Right lobe of liver (tissue), 6 donors: ENCODE data around the gene MYO1A. TPM values are rescaled to one million over a fixed set of nuclear protein-coding genes. Genes with fewer than 3 reads are reported as not detected.

ENCODE experiments used
- ATAC-seq, 4 donors: fragments of 200-7000 bp; cut with Tn5 transposase; one replicate each; pipeline ENCODE4 v1.9.1; 2020; ENCODE audit warnings: mild to moderate bottlenecking in 4 of 4, moderate library complexity in 4 of 4
- DNase-seq, 3 donors: peaks; one replicate each; pipeline ENCODE4 v3.0.0-alpha.2; 2020
- H3K27ac ChIP-seq, 3 donors: fragments of 200-600 bp; one replicate each; pipeline ENCODE4 v1.8.0; 2022
- H3K27me3 ChIP-seq, 2 donors: fragments of 200-600 bp; one replicate each; pipeline ENCODE4 v1.8.0; 2022
- H3K36me3 ChIP-seq, 4 donors: fragments of 200-600 bp; sonication (generic) in 1 of 4; one replicate each; pipeline versions ENCODE4 v1.5.1 to v1.8.0; 2017 to 2022; ENCODE audit warnings: control low read depth in 1 of 4
- H3K4me1 ChIP-seq, 4 donors: fragments of 200-600 bp; sonication (generic) in 1 of 4; one replicate each; pipeline versions ENCODE4 v1.5.1 to v1.8.0; 2017 to 2022; ENCODE audit warnings: control low read depth in 1 of 4
- H3K4me3 ChIP-seq, 3 donors: fragments of 200-600 bp; one replicate each; pipeline ENCODE4 v1.8.0; 2022
- H3K9me3 ChIP-seq, 4 donors: fragments of 200-600 bp; sonication (generic) in 1 of 4; one replicate each; pipeline versions ENCODE4 v1.5.1 to v1.8.0; 2017 to 2022; ENCODE audit warnings: control low read depth in 1 of 4
- POLR2A ChIP-seq: fragments of 450-650 bp; IDR thresholded peaks from one replicate; pipeline ENCODE4 v1.6.1; 2017; ENCODE audit warnings: antibody characterized with exemption, mild to moderate bottlenecking
- WGBS: methylation state at CpG from one replicate; pipeline ENCODE4 v1.1.6; 2018; ENCODE audit warnings: low coverage, low lambda C conversion rate; ENCODE audit not compliant: insufficient coverage; ENCODE audit errors: missing lambda C conversion rate; 5-methylcytosine and 5-hydroxymethylcytosine counted together
- intact Hi-C, 2 donors: fragments of 100-400 bp; cut with DNase I; formaldehyde crosslinking; loops; one replicate each; pipeline versions ENCODE4 v1.11.2 to v1.14.1; 2022
- long read RNA-seq: library from polyadenylated mRNA; unstranded; transcript quantifications from one replicate; pipeline ENCODE4 v2.0.0, GENCODE V29; 2019
- total RNA-seq, 6 experiments: library from RNA; depleted of rRNA in 2 of 6; stranded (reverse); fragments of >200 nt in 2 of 6; fragmentation: NEBNext Ultra II Directional in 3 of 6; extraction: Animal tissue kit (Norgen Biotek cat#: 25700) in 3 of 6; gene quantifications; one replicate each; pipeline versions ENCODE4 v1.1.0 to v1.2.4, GENCODE V29; 2016 to 2023
- TF ChIP-seq, protein P1 (sequence below), 4 donors: fragments of 200-600 bp in 3 of 4; fragments of 450-650 bp in 1 of 4; IDR thresholded peaks; one replicate each; pipeline versions ENCODE4 v1.5.1 to v1.8.0; 2016 to 2022; ENCODE audit warnings: antibody characterized with exemption in 4 of 4, mild to moderate bottlenecking in 2 of 4
- donor health status: DM: no; HTN: yes; CAD: no.
- donor health status: DM: no; HTN: no; CAD: no.
- donor health status: DM: no; HTN: no; CAD: no.
- donor health status: DM: no; HTN: yes; CAD: no.
- donor health status: DM: no; HTN: yes; CAD: no.

MYO1A gene
- total RNA-seq, result 1 to 10 TPM in 1 of 6 experiments, under 1 TPM in 4, not detected in 1; 0.27 to 1.9 (median 0.68) TPM
- long read RNA-seq, result 0 reads

DNA sequence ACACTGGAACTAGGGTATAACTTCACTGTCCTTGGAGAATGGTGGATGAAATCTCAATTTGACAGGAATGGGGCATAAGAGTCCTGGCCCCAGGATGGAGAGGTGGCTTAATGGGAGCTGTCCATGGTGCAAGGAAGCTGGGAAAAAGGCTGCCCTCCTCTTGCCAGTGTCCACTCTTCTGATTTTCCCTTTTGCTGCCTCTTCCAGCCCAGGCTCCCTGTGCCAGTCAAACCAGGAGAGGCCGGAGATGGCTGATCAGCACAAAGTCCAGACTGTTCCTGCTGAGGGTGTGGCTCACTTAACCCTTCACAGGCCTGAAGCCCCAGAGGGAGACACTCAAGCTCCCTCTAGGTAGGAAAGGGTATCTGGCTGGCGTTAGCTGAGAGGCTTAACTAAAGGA lies at the start of gene MYO1A:
Gene MYO1A, minus strand, starts transcription at position 240 of the 400 bp plus-strand sequence. CDS start 1,806 bp downstream, outside the sequence.
- TF ChIP-seq, protein P1, sequence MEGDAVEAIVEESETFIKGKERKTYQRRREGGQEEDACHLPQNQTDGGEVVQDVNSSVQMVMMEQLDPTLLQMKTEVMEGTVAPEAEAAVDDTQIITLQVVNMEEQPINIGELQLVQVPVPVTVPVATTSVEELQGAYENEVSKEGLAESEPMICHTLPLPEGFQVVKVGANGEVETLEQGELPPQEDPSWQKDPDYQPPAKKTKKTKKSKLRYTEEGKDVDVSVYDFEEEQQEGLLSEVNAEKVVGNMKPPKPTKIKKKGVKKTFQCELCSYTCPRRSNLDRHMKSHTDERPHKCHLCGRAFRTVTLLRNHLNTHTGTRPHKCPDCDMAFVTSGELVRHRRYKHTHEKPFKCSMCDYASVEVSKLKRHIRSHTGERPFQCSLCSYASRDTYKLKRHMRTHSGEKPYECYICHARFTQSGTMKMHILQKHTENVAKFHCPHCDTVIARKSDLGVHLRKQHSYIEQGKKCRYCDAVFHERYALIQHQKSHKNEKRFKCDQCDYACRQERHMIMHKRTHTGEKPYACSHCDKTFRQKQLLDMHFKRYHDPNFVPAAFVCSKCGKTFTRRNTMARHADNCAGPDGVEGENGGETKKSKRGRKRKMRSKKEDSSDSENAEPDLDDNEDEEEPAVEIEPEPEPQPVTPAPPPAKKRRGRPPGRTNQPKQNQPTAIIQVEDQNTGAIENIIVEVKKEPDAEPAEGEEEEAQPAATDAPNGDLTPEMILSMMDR (IDR thresholded peaks at IDR 0.05), result no peak
- H3K36me3 ChIP-seq, result no peaks in the 10 kb centered on the region
- DNase-seq (no peak), ATAC-seq (peak; percentile 35 to 52 (median 50))
- no peak within 1 kb of the TSS for H3K27ac ChIP-seq
- 46% methylated on average over 2 of the region's 2 CpGs for WGBS
- H3K27me3 ChIP-seq, result no peaks in the 10 kb centered on the region
- H3K9me3 ChIP-seq, result no peaks in the 10 kb centered on the region
- intact Hi-C loops, result no loop called here
- H3K4me1 ChIP-seq, result no peaks in the 10 kb centered on the region
- H3K4me3 ChIP-seq, result no peak within 1 kb of the TSS

DNA sequence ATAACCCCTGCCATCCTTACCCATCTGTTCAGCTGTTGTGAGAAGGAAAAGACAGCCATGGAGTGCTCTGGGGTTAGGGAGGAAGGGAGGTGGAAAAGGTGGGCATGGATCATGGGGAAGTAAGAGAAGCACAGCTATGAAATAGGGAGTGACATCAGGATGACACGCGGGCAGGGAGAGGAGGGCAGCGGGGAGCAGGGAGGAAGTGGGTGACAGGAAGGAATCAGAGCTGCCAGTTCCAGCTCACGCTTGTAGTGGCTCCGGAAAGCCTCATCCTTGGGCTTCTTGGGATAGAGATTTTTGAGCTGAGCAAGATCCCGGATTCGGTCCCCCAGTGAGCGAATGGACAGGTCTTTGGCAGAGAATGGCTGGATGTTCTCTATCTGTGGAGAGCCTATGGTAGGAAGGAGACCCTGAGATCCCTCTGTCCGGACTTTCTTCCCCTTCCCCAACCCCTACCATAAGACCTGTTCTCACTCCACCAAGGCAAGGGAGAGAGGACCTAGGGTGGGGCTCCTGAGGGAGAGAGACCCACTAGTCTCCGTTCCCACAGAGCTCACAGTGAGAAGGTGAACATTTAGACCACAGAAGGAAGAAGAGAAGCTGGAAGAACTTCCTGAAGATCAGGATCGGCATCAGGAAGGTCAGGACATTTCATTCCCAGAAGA lies 49.3 kb upstream of the MYO1A start:
- Histone ChIP-seq H3K27ac (no peak overlapping the region), H3K27me3 (no peaks in the 10 kb centered on the region), H3K4me3 (no peak overlapping the region), H3K36me3 (peaks cover 0 to 72% (median 18%) of the 10 kb centered on the region in 4 donors), H3K4me1 (peaks cover 0 to 29% (median 14%) of the 10 kb centered on the region in 4 donors), H3K9me3 (no peaks in the 10 kb centered on the region)
- 57% methylated on average over 7 of the region's 11 CpGs for WGBS
- intact Hi-C loops, result no loop called here
- no peak for ATAC-seq
- DNase-seq, result no peak
- TF ChIP-seq POLR2A, result no peak
- TF ChIP-seq, protein P1 (IDR thresholded peaks at IDR 0.05), result no peak

DNA sequence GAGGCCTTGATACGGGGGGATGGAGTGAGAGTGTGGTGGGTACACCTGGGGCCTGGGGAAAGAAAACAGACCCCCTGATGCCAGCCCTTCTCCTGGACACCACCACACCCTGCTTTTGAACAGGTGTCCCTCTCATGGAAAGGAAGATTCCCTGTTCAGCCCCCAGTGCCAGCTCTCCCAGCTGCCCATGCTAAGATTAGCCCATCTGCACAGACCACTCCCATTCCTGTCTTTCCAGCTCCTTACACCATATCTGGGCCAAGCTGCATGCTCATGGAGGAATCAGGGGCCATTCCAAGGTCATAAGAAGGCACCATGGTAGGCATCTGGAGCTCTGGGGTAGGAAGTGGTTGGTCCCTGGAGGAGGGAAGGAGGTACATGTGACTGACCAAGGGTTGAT lies 48.6 kb upstream of the MYO1A start:
- TF ChIP-seq, protein P1 (IDR thresholded peaks at IDR 0.05), result no peak
- no peak for TF ChIP-seq POLR2A
- no peaks in the 10 kb centered on the region for H3K27me3 ChIP-seq
- no peak overlapping the region for H3K4me3 ChIP-seq
- peaks cover 0 to 27% (median 12%) of the 10 kb centered on the region in 4 donors for H3K4me1 ChIP-seq
- H3K9me3 ChIP-seq, result no peaks in the 10 kb centered on the region
- WGBS, result 60% methylated on average over 1 of the region's 1 CpG
- DNase-seq (no peak), ATAC-seq (no peak)
- H3K27ac ChIP-seq, result no peak overlapping the region
- intact Hi-C loops, result no loop called here
- peaks cover 0 to 66% (median 17%) of the 10 kb centered on the region in 4 donors for H3K36me3 ChIP-seq

DNA sequence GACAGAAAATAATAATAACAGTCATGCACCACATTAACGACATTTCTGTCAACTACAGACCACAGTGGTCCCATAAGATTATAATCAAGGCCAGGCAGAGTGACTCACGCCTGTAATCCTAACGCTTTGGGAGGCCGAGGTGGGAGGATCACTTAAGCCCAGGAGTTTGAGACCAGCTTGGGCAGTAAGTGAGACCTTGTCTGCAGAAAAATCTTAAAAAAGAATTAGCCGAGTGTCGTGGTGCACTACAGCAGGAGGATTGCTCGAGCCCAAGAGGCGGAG lies 47.6 kb upstream of the MYO1A start:
- no peak for TF ChIP-seq POLR2A
- TF ChIP-seq, protein P1 (IDR thresholded peaks at IDR 0.05), result no peak
- Histone ChIP-seq H3K4me3 (no peak overlapping the region), H3K9me3 (no peaks in the 10 kb centered on the region), H3K27me3 (no peaks in the 10 kb centered on the region), H3K36me3 (peaks cover 0 to 74% (median 19%) of the 10 kb centered on the region in 4 donors), H3K27ac (no peak overlapping the region), H3K4me1 (peaks cover 0 to 17% (median 6%) of the 10 kb centered on the region in 4 donors)
- 90% methylated on average over 7 of the region's 8 CpGs for WGBS
- DNase-seq, result no peak
- intact Hi-C loops, result no loop called here
- ATAC-seq, result no peak
